ENCODE data around the gene GALNT17.

GRCh38 chr7:71342202-71342601, 210.3 kb downstream of the GALNT17 start:
- TF ChIP-seq CTCF (conservative IDR thresholded peaks at IDR 0.05; ENCODE audit: low read length) (no peak), EZH2phosphoT487 (IDR thresholded peaks at IDR 0.05; ENCODE audit: borderline replicate concordance) (no peak)

All from Loucy (cell line).